ENCODE data around the gene RHOG. TPM values are rescaled to one million over a fixed set of nuclear protein-coding genes. Genes with fewer than 3 reads are reported as not detected.

Gene RHOG
- total RNA-seq, 1 donor from 2014 or later = 5.5 TPM

DNA sequence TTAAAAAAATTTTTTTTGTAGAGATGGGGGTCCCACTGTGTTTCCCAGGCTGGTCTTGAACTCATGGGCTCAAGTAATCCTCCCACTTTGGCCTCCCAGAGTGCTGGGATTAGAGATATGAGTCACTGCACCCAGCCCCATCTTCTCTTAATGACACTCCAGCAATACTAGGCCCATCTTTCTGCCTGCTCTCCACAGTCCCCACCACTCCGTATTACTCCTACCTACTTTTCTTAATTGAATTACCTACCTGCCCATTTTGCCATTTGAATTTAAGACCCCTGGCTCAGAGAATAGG lies 12.7 kb upstream of the RHOG start:
- no peak for DNase-seq (ENCODE audit: low read depth)
- Histone ChIP-seq H3K4me3 (ENCODE audit: low read depth, low read length) (no peak overlapping the region), H3K36me3 (ENCODE audit: control insufficient read depth, insufficient read depth, low read length) (no peaks in the 10 kb centered on the region), H3K27me3 (ENCODE audit: control insufficient read depth, insufficient read depth, low read length) (no peaks in the 10 kb centered on the region)
- TF ChIP-seq, protein P1, sequence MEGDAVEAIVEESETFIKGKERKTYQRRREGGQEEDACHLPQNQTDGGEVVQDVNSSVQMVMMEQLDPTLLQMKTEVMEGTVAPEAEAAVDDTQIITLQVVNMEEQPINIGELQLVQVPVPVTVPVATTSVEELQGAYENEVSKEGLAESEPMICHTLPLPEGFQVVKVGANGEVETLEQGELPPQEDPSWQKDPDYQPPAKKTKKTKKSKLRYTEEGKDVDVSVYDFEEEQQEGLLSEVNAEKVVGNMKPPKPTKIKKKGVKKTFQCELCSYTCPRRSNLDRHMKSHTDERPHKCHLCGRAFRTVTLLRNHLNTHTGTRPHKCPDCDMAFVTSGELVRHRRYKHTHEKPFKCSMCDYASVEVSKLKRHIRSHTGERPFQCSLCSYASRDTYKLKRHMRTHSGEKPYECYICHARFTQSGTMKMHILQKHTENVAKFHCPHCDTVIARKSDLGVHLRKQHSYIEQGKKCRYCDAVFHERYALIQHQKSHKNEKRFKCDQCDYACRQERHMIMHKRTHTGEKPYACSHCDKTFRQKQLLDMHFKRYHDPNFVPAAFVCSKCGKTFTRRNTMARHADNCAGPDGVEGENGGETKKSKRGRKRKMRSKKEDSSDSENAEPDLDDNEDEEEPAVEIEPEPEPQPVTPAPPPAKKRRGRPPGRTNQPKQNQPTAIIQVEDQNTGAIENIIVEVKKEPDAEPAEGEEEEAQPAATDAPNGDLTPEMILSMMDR (IDR thresholded peaks at IDR 0.05; ENCODE audit: insufficient read depth, low read length, severe bottlenecking) = no peak
- FAIRE-seq = no peak

DNA sequence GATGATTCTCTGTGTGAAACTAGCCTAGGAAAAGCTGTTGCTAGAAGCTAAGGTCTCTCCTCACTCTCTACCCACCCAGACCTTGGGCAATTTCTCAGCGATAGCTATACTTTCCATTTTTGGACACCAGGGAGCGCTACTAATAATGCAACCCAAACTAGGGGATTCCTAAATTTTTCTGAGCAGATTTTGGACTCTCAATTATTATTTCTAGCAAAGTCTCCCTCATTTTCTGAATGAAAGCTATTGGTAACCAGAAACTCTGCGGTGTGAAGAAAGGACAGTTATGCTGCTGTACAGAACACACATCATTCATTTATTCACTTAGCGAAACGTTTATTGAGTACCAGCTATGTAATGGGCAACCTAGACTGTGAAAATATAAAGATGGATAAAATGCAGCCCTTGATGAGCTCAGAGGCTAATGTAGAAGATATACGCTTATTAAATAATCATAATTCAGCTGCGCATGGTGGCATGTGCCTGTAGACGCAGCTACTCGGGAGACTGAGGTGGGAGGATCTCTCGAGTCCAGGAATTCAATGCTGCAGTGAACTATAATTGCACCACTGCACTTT lies 8.6 kb upstream of the RHOG start:
- DNase-seq (ENCODE audit: low read depth) (peak; percentile 35), FAIRE-seq (no peak)
- Histone ChIP-seq H3K4me3 (ENCODE audit: low read depth, low read length) (no peak overlapping the region), H3K36me3 (ENCODE audit: control insufficient read depth, insufficient read depth, low read length) (no peaks in the 10 kb centered on the region), H3K27me3 (ENCODE audit: control insufficient read depth, insufficient read depth, low read length) (no peaks in the 10 kb centered on the region)
- TF ChIP-seq, protein P1 (IDR thresholded peaks at IDR 0.05; ENCODE audit: insufficient read depth, low read length, severe bottlenecking) = peak; percentile 55

DNA sequence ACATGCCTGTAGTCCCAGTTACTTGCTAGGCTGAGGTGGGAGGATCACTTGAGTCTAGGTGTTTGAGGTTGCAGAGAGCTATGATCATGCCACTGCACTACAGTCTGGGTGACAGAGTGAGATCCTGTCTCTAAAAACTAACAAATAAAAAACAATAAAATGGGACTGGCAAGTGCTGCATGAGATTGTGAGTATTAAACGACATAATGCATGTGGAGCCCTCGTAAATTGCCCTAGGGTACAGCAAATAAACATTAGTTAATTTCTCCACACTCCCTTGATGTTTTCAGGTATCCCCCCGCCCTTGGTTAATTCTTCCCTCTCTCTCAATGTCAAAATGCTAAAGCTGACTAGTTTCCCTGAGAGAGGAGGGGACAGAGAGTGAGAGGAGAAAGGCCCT lies 4.9 kb upstream of the RHOG start:
- no peak for FAIRE-seq
- TF ChIP-seq, protein P1 (IDR thresholded peaks at IDR 0.05; ENCODE audit: insufficient read depth, low read length, severe bottlenecking) = no peak
- Histone ChIP-seq H3K36me3 (ENCODE audit: control insufficient read depth, insufficient read depth, low read length) (no peaks in the 10 kb centered on the region), H3K4me3 (ENCODE audit: low read depth, low read length) (no peak overlapping the region), H3K27me3 (ENCODE audit: control insufficient read depth, insufficient read depth, low read length) (no peaks in the 10 kb centered on the region)
- no peak for DNase-seq (ENCODE audit: low read depth)

DNA sequence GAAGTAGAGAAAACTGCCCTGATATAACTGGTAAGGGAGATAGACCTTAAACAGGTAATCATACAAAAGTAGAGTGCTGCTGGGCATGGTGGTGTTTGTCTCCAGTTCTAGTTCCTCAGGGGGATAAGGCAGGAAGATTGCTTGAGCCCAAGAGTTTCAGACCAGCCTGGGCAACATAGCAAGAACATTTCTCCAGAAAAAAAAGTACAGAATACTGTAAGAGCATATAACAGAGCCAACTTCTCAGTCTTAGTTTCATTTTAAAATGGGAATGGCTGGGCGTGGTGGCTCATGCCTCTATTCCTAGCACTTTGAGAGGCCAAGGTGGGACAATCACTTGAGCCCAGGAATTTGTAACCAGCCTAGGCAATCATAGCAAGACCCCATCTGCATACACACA lies 4.5 kb upstream of the RHOG start:
- TF ChIP-seq, protein P1 (IDR thresholded peaks at IDR 0.05; ENCODE audit: insufficient read depth, low read length, severe bottlenecking) = no peak
- DNase-seq (ENCODE audit: low read depth) (no peak), FAIRE-seq (no peak)
- Histone ChIP-seq H3K27me3 (ENCODE audit: control insufficient read depth, insufficient read depth, low read length) (no peaks in the 10 kb centered on the region), H3K4me3 (ENCODE audit: low read depth, low read length) (no peak overlapping the region), H3K36me3 (ENCODE audit: control insufficient read depth, insufficient read depth, low read length) (no peaks in the 10 kb centered on the region)

DNA sequence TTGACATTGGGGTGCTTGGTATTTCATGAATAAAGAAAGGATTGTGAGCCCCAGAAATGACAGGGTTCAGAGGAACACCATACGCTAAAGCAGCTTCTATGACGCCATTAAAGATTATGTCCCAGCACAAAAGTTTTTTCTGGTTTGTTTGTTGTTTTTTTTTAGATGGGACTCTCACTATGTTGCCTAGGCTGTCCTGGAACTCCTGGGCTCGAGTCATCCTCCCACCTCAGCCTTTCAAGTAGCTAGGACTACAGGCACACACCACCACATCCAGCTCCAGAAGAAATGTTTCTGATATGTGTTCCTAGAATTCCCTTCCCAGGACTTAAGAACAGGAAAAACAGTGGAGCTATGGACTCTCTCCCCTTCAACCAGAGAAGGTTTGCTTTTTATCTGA lies 2.6 kb upstream of the RHOG start:
- no peak overlapping the region for H3K4me3 ChIP-seq (ENCODE audit: low read depth, low read length)

More for the DNA sequence above, 2.6 kb upstream of the RHOG start:
- FAIRE-seq (no peak), DNase-seq (ENCODE audit: low read depth) (no peak)
- Histone ChIP-seq H3K27me3 (ENCODE audit: control insufficient read depth, insufficient read depth, low read length) (no peaks in the 10 kb centered on the region), H3K36me3 (ENCODE audit: control insufficient read depth, insufficient read depth, low read length) (no peaks in the 10 kb centered on the region)
- TF ChIP-seq, protein P1 (IDR thresholded peaks at IDR 0.05; ENCODE audit: insufficient read depth, low read length, severe bottlenecking) = no peak

Data from bronchial epithelial cell (primary cell).